Myocyte (in vitro differentiated cells): ENCODE results near the gene NMUR2. TPM values are rescaled to one million over a fixed set of nuclear protein-coding genes. Genes with fewer than 3 reads are reported as not detected.

Experiments
- DNase-seq: peaks from one replicate; pipeline ENCODE4 v3.0.0-alpha.2; 2012; ENCODE audit warnings: low read depth
- total RNA-seq: library from RNA; depleted of rRNA; stranded (reverse); fragments of >200 nt; gene quantifications from 2 replicates; pipeline ENCODE4 v1.2.3, GENCODE V29; 2014

The NMUR2 gene
- total RNA-seq, 1 donor from 2014 or later = not detected

- no peak for DNase-seq
Observed at GRCh38 chr5:152369298-152369697, 35.8 kb downstream of the NMUR2 start.

- no peak for DNase-seq
Observed at GRCh38 chr5:152367554-152367953, 37.5 kb downstream of the NMUR2 start.

DNA sequence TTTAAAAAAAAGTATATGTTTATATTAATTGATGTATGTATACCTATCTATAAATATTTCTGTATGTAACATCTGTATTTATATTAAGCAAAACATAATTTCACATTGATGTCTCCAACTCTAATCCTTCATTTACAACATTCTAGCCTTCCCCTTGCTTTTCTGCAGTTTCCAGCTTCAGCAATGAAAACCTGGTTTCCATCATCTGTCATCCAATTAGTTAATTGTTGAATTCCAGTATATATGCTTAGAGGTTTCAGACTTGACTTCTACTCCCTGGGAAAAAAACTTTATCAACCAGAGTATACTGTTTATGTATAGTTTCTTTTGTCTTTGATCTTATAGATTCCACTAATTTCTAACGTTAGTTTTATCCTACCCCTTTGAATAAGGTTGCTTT is 38.4 kb downstream of the NMUR2 start:
- no peak for DNase-seq

DNA sequence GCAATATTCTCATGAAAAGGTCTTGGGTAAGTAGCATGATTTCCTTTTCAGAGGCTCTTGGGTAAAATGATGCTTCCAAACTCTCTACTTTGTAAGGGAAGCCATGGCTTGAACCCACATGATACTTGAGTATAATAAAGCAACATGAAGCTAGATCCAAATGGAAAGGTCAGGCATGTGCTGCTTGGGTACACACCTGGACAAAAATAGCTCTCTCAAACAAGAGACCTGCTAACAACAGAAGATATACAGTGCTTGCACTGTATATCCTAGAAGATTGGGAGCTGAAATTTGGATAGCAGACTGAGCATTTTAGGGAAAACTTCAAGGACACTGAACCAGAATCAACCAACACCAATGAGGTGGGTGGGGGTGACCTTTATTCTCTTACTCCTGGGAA is 40.2 kb downstream of the NMUR2 start:
- no peak for DNase-seq

GRCh38 chr5:152364172-152364571 is 40.9 kb downstream of the NMUR2 start:
- no peak for DNase-seq

DNA sequence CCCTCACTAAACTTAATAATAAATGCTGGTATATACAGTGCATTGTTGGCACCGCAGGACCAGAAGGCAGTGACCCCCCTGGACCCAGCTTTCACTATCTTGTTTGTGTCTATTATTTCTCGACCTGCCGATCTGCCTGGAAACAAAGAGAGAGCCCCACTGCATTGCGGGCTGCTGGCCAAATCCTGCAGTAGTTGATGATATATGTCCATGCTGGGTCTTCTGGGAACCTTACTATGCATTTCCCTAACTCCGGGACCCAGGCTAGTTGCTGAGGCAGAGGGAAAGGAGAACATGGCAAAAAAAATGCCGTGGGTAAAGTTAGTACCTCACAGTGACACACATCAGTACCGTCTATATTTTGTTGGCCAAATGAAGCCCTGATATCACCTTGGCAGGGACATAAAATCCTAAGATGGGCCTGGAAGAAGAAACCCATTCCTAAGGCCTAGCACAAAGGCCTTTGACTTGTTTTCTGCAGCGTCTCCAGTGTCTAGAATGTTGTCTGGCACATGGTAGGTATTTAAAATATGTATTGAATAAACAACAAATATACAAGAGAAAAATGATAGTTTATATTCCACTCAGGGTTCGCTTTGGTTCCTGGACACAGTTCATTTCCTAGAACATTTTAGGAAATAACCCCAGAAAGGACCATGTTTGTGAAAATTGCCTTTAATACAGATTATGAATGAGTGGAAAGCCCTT is 46.1 kb downstream of the NMUR2 start:
- no peak for DNase-seq

GRCh38 chr5:152356506-152356905 is 48.6 kb downstream of the NMUR2 start:
- no peak for DNase-seq

- DNase-seq = no peak
Observed at GRCh38 chr5:152355061-152355460, 50.0 kb downstream of the NMUR2 start.

DNA sequence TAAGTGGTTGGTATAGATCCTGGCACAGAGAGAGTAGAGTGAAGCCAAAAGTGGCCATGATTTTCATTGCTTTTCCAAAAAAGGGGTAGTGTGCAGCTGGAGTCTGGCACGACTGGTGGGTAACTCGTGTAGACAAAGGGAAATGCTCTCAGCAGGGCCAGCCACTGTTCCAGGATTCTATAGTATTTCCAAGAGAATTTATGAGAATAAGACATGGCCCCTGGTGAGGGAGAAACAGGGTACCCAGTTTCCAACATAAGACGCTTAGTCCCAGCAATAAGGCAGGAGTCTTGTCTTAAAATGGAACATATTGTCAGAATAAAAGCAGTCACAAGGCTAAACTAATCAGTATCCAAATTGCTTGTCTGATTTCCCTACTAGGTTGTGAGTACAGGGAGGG is 52.1 kb downstream of the NMUR2 start:
- no peak for DNase-seq

DNA sequence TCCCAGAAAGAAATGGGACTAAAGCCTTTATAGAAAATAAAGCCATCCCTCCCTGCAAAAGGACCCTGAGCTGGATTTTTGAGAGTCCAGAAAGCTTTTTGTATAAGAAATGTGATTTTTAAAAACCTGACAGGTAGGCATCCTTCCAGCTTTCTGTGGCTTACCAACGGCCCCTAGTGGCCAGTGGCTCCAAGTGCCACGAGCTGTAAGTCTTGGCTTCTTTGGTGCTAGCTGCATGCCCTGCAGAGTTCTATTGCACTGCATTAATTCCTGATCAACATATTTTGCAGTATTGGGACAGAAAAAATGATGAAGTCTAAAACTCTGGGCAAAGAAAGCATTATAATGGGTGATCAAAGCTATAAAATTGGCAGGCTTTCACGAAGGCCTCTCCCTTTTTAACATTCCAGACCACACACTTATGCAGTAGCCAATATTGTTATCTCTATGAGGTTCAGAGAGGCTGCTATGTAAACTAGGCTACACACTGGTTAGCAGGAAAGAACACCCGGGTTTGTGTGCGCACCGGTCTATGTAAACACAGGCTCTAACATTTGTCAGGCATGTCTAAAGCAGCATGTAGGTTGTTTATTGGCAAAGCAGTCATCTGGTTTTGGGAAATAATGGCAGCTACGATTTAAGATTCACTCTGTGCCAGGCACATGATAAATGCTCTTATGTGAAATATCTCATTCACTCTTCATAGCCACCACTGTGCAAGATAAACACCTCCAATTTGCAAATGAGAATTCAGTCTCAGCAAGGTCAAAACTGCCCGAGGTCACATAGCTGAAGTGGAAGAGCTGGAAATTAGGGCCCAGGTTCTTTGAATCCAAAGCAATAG is 55.2 kb downstream of the NMUR2 start:
- peak; percentile 32 for DNase-seq
